Measurements from ENCODE around the gene MEST.
A peak's percentile ranks its signal among the peaks of the same experiment; 100 is the strongest.
"Not testable (repeated sequence)": the region's sequence is repeated elsewhere in the genome, so short reads cannot be mapped to it uniquely, and the experiment has no call there.

MEST gene

DNA sequence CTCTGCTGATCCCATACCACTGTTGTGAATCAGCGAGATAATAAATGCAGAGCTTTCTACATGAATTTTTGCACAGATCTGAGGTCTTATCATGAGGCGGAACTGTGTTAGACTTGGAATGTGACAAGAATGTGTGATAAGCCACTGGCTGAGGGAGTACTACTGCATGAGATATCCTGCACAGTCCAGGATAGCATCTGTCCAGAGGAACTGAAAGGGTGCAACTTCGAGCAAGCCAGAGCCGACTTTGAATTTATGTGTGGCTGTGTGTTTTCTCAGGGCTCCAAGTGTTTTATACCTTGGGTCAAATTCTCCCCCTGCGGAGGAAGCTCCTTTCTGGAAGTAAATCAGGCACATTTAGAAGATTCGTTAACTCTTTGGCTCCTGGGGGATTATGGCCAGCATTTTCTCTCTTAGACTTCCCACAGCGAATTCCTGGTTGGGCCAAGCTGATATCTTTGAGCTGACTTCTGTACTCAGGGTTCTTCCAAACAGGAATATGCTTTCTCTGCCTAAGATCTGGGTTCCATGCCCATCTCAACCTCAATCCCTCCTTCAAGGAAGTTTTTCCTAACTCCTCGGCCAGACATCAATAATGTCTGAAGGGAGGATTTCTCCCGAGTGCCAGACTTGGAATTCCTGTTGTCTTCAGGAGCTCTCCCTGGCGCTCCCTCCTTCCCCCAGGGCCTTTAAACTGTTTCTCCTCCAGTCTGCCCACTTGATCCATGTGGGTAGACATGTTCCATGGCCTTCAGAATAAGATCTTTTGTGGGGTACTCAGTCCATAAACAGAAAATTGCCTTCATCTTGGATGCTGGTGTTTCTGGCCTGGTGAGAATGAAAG is 2.5 kb upstream of the MEST start:
- Mint-ChIP-seq H3K27ac (peak overlapping the region; percentile 3), H3K4me1 (peaks cover 34 to 58% of the 10 kb centered on the region in 2 donors), H3K9me3 (peaks cover 0 to 2% of the 10 kb centered on the region in 2 donors), H3K4me3 (no peak overlapping the region), H3K36me3 (peaks cover 0 to 4% of the 10 kb centered on the region in 2 donors), H3K27me3 (peaks cover 31 to 61% of the 10 kb centered on the region in 2 donors)
- no peak for DNase-seq
- ATAC-seq (replicated peaks) = no peak

DNA sequence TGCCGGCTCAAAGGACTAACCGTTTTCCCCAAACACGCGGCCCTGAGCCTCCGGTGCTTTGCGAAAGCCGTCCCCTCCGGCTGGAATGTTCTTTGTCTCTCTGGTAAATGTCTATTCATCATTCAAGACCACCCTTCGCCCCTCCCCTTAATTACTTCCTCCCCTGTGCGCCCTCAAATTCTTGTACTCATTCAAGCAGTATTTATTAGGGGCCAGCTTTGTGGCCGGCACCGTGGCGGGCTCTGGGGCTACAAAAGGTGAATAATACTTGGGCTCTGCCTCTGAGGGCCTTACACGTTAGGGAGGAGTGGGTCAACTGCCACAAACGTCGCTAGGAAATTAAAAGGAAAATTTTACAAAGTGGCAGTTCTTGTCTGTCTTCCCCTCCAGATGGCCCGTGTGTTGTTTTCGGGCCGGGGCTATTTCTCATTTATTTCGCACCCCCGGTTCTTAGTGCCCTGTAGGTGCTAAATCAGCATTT is 1.5 kb upstream of the MEST start:
- H3K9me3 Mint-ChIP-seq = peaks cover 0 to 2% of the 10 kb centered on the region in 2 donors
- H3K27me3 Mint-ChIP-seq = peaks cover 23 to 53% of the 10 kb centered on the region in 2 donors
- DNase-seq (no peak), ATAC-seq (replicated peaks) (no peak)
- peaks cover 31 to 54% of the 10 kb centered on the region in 2 donors for H3K4me1 Mint-ChIP-seq
- H3K36me3 Mint-ChIP-seq = peaks cover 0 to 4% of the 10 kb centered on the region in 2 donors
- peak overlapping the region; percentile 21 to 76 for H3K4me3 Mint-ChIP-seq
- H3K27ac Mint-ChIP-seq = no peak overlapping the region

DNA sequence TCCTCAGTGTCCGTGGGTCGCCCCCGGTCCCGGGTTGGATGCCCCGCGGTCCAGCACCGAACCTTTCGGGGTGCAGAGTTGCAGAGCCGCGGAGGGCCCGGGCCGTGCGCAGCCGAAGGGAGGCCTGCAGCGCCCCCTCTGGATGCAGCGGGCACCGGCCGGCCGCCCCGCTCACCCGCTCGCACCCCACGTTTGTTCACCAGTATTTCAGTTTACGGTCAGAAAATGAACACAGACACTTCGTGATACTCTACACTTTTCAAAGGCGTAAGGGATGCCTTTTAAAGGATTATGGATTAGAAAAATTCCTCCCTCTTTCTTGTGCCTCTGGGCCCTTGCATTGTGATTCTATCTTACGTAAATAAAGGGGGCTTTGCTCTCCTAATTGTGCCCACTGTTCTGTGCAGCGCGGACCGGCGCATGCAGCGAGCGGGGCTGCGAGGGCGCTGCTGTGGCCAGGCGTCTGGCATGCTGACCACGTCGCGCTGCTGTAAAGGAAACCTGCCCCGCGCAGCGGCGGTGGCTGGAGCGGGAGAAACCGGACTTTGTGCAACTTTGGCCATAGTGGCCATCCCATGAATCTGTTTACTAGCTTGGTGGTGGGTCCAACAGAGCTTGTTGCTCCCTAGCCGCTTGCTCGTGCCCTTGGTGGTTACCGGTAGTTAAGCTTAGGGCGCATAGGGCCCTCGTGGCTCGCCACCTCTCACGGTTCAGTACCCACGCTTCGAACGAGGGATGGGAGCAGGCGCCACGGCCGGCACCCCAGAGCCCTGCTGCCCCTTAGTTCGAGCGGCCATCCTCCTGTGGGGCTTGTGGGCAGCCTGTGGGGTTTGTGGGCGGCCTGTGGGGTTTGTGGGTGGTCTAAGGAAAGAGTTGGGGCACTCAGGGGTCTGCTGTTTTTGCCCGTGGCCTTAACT is 739 bp upstream of the MEST start:
- peaks cover 18 to 45% of the 10 kb centered on the region in 2 donors for H3K27me3 Mint-ChIP-seq
- peak overlapping the region; percentile 76 to 78 for H3K4me3 Mint-ChIP-seq
- peaks cover 24 to 46% of the 10 kb centered on the region in 2 donors for H3K4me1 Mint-ChIP-seq
- H3K9me3 Mint-ChIP-seq = peaks cover 0 to 2% of the 10 kb centered on the region in 2 donors
- peak overlapping the region; percentile 59 for H3K27ac Mint-ChIP-seq
- DNase-seq = no peak
- H3K36me3 Mint-ChIP-seq = peaks cover 0 to 4% of the 10 kb centered on the region in 2 donors
- peak; percentile 31 to 54 for ATAC-seq (replicated peaks)

DNA sequence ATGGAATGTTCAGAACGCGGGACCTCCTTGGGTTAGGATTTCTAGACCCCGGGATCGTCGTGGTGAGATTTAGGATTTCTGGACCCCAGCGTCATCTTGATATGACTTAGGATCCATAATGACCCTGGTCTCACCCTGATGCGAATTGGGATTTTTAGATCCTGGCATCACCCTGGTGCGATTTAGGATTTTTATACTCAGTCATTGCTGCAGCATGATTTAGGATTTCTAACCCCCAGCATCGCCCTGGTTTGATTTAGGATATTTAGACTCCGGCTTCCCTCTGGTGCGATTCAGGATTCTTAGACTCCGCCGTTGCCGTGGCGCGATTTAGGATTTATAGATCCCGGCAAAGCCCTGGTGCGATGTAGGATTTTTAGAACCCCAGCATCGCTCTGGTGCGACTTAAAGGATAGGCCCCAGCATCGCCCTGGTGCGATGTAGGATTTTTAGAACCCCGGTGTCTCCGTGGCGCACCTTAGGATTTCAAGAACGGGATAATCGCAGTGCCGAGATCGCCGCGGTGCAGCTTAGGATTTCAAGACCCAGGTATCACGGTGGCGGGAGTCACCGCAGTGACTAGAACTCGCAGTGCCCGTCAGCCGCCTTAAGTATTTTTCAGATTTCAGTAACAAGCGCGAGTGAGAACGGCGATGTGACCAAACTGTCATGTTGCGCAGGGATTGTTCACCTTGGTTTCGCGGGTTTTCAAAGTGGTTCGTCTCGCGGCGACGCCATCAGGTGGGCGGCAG is 814 bp downstream of the MEST start:
- peak overlapping the region; percentile 26 to 61 for H3K4me3 Mint-ChIP-seq
- no peak for ATAC-seq (replicated peaks)
- H3K4me1 Mint-ChIP-seq = peaks cover 15 to 35% of the 10 kb centered on the region in 2 donors
- H3K36me3 Mint-ChIP-seq = peaks cover 2 to 6% of the 10 kb centered on the region in 2 donors
- H3K27me3 Mint-ChIP-seq = peaks cover 18 to 32% of the 10 kb centered on the region in 2 donors
- no peak for DNase-seq
- peak overlapping the region; percentile 69 for H3K27ac Mint-ChIP-seq
- peaks cover 0 to 2% of the 10 kb centered on the region in 2 donors for H3K9me3 Mint-ChIP-seq

DNA sequence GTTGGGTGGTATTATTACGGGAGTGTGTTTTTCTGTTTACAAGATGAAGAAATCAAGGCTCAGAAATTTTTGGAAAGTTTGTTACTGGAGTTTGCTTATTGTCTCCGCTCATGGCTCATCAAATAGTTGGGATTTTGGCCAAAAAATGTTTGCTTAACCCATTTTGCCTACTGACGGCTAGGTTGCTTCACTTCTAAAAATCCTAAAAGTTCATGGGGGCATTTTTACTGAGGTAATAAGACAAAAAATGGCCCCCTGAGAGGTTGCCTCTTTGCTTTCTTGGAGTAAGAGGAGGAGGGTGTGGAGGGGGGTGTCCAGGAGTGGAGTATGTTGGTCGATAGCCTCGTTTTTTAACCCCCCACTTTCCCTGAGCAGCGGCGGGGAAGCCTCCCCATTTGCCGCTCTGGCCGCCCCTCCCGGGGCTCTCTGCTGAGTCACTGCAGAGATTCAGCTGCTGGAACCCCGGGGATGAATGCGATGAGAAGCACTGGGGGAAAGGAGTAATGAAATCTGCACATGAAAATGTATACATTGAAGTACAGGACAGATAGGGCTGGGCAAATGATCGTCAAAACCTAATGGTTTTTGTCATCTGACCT is 1.5 kb downstream of the MEST start:
- H3K9me3 Mint-ChIP-seq = peaks cover 0 to 2% of the 10 kb centered on the region in 2 donors
- peak overlapping the region; percentile 26 to 61 for H3K4me3 Mint-ChIP-seq
- peaks cover 5 to 12% of the 10 kb centered on the region in 2 donors for H3K36me3 Mint-ChIP-seq
- ATAC-seq (replicated peaks) = no peak
- H3K4me1 Mint-ChIP-seq = peaks cover 15 to 35% of the 10 kb centered on the region in 2 donors
- DNase-seq = no peak
- peak overlapping the region; percentile 69 for H3K27ac Mint-ChIP-seq
- H3K27me3 Mint-ChIP-seq = peaks cover 18 to 32% of the 10 kb centered on the region in 2 donors

DNA sequence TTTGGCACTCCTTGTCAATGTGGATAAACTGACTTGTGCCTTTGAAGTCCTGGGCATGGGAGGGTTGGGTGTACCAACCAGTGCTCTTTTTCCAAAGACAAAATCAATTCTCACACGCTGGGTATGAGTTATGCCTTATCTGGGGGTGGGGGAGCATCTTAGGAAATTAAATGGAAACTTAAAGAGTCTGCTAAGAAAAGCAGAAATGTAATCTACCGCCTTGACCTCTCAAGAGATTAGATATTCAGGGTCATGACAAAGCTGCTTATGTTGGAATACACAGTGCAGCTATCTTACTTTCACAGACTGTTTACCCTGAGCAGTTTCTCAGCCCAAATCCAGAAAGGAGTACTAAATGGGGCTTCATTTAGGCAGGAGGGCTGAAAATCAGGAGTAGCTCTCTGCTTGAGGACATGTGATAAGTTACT is 2.6 kb downstream of the MEST start:
- H3K4me3 Mint-ChIP-seq = no peak overlapping the region
- DNase-seq = no peak
- ATAC-seq (replicated peaks) = no peak
- peaks cover 5 to 12% of the 10 kb centered on the region in 2 donors for H3K36me3 Mint-ChIP-seq
- peaks cover 15 to 35% of the 10 kb centered on the region in 2 donors for H3K4me1 Mint-ChIP-seq
- H3K9me3 Mint-ChIP-seq = peaks cover 0 to 2% of the 10 kb centered on the region in 2 donors
- H3K27me3 Mint-ChIP-seq = peaks cover 18 to 32% of the 10 kb centered on the region in 2 donors
- H3K27ac Mint-ChIP-seq = no peak overlapping the region

DNA sequence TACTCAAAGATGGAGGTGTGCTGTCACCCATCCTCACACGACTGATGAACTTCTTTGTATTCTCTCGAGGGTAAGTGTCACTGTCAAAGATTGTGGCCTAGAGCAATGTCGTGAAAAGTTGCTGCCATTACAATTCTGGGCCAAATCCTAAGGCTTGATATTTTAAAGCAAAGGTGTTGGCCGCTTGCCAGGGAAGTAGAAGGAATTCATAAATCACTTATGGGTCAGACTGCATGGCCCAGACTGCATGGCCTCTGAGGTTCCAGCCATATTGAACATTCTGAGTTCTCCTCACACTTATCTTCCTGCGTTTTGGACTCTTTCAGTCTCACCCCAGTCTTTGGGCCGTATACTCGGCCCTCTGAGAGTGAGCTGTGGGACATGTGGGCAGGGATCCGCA is 8.6 kb downstream of the MEST start:
- ATAC-seq (replicated peaks) (no peak), DNase-seq (no peak)
- Mint-ChIP-seq H3K4me1 (no peaks in the 10 kb centered on the region), H3K4me3 (no peak overlapping the region), H3K27me3 (no peaks in the 10 kb centered on the region), H3K9me3 (no peaks in the 10 kb centered on the region), H3K27ac (peak overlapping the region; percentile 20), H3K36me3 (peaks cover 12 to 40% of the 10 kb centered on the region in 2 donors)

DNA sequence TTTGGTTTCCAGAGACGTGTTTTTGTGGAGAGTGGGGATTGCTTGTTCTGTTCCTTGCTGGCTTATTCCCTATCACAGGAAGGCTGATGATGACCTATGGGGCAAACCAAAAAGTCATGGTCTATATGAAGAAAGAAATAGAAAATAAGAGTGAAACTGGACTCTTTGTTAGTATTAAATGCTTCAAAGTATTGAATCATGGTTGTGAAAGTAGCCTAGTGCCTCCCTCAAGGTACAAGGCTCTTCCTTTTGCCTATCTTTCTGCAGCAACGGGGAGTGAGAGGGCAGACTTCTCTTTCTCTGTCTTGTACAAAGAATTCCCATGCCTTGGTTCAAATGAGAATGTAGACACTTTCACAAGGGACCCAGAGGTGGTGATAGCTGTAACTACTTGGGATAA is 9.0 kb downstream of the MEST start:
- Mint-ChIP-seq H3K4me3 (no peak overlapping the region), H3K9me3 (no peaks in the 10 kb centered on the region), H3K36me3 (peaks cover 12 to 40% of the 10 kb centered on the region in 2 donors), H3K4me1 (no peaks in the 10 kb centered on the region), H3K27ac (peak overlapping the region; percentile 20), H3K27me3 (no peaks in the 10 kb centered on the region)
- ATAC-seq (replicated peaks) (no peak), DNase-seq (no peak)

DNA sequence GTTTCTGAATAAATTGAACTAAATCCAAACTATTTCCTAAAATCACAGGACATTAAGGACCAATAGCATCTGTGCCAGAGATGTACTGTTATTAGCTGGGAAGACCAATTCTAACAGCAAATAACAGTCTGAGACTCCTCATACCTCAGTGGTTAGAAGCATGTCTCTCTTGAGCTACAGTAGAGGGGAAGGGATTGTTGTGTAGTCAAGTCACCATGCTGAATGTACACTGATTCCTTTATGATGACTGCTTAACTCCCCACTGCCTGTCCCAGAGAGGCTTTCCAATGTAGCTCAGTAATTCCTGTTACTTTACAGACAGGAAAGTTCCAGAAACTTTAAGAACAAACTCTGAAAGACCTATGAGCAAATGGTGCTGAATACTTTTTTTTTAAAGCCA is 13.9 kb downstream of the MEST start:
- H3K4me1 Mint-ChIP-seq = no peaks in the 10 kb centered on the region
- no peak overlapping the region for H3K27ac Mint-ChIP-seq
- no peaks in the 10 kb centered on the region for H3K27me3 Mint-ChIP-seq
- ATAC-seq (replicated peaks) (no peak), DNase-seq (no peak)
- no peaks in the 10 kb centered on the region for H3K9me3 Mint-ChIP-seq
- peaks cover 18 to 35% of the 10 kb centered on the region in 2 donors for H3K36me3 Mint-ChIP-seq
- no peak overlapping the region for H3K4me3 Mint-ChIP-seq

DNA sequence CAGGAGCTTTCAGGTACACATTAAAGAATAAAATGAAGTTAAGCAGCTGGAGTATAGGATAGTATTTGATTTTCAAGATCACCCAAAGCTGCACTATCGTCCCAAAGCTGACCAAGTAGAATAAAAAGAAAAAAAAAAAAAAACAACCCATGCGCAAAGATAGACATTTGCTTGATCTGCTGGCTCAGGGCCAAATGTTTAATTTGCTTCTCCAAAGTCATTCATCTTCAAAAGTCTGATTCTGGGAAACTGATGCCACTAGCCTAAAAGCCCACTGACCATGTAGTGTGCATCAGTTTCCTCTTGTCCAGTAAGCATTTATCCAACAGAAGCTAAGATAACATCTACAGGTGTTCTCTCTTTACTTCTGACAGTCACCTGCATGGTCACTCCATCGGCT is 14.5 kb downstream of the MEST start:
- Mint-ChIP-seq H3K36me3 (peaks cover 18 to 35% of the 10 kb centered on the region in 2 donors), H3K4me1 (no peaks in the 10 kb centered on the region), H3K4me3 (no peak overlapping the region), H3K27ac (no peak overlapping the region), H3K9me3 (no peaks in the 10 kb centered on the region), H3K27me3 (no peaks in the 10 kb centered on the region)
- DNase-seq (no peak), ATAC-seq (replicated peaks) (no peak)

DNA sequence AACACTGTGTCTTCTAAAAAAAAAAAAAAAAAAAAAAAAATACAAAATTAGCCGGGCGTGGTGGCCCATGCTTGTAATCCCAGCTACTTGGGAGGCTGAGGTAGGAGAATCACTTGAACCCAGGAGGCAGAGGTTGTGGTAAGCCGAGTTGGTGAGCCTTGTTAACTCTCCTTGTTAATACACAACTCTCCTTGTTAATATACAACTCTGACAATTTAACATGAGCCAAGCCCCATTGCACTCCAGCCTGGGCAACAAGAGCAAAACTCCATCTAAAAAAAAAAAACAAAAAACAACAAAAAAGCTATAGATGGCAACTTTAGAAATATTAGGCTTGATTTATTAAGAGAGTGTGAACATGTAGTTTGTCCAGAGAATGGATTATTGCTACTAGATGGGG is 20.2 kb downstream of the MEST start:
- not testable (repeated sequence) for H3K9me3 Mint-ChIP-seq; H3K4me1 Mint-ChIP-seq; H3K36me3 Mint-ChIP-seq; H3K27me3 Mint-ChIP-seq; ATAC-seq (replicated peaks); H3K27ac Mint-ChIP-seq; H3K4me3 Mint-ChIP-seq; DNase-seq

DNA sequence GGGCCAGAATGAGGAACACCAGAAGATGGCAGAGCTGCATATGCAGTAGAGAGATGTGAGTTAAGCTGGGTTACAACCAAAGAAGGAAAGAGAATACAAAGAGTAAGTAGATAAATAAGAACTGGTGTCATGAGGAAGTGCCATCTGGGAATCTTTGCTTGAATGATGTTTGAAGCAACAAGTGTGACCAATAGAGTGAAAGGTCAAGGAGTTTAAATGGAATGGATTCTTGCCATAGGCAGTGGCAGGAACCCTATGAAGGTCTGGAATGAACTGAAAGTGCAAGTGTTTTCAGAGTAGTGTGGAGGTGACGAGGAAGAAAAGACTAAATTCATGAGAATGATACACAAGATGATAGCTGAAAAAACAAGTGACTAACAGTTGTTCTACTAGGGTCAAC is 21.6 kb downstream of the MEST start:
- DNase-seq = no peak
- Mint-ChIP-seq H3K36me3 (peaks cover 0 to 2% of the 10 kb centered on the region in 2 donors), H3K27ac (no peak overlapping the region), H3K27me3 (no peaks in the 10 kb centered on the region), H3K4me3 (no peak overlapping the region), H3K4me1 (no peaks in the 10 kb centered on the region), H3K9me3 (no peaks in the 10 kb centered on the region)
- no peak for ATAC-seq (replicated peaks)

DNA sequence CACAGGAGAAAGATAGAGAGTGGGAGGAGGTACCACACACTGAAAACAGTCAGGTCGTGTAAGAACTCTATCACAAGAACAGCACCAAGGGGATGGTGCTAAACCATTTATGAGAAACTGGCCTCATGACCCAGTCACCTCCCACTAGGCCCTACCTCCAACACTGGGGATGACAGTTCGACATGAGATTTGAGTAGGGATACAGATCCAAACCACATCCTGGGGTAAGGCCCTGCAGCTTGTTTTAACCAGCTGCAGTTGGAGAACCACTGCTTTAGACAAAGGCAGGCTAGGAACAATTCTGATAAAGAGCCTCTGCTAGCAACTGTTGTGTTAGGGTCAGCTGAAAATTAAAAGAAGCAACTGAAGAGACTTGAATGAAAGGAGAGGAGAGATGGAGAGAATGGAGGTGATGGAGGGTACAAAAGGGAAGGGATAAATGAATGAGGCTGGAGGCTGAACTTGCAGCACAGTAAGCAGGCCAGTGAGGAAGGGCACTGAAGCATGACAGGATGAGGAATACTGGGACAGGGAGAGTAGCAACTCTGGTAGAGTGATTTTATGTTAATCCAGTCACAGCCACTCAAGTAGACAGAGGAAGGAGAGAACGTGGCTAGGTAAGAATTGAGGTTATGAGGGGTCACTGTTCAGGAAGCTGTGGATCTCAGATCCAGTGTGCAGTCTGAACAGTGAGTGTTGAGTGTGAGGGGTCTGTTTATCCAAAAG is 23.6 kb downstream of the MEST start:
- no peak overlapping the region for H3K27ac Mint-ChIP-seq
- H3K4me1 Mint-ChIP-seq = no peaks in the 10 kb centered on the region
- ATAC-seq (replicated peaks) (no peak), DNase-seq (no peak)
- H3K9me3 Mint-ChIP-seq = no peaks in the 10 kb centered on the region
- no peaks in the 10 kb centered on the region for H3K27me3 Mint-ChIP-seq
- H3K36me3 Mint-ChIP-seq = no peaks in the 10 kb centered on the region
- H3K4me3 Mint-ChIP-seq = no peak overlapping the region
